ENCODE measurements around the gene PORCN.

The PORCN gene

GRCh38 chrX:48476919-48477318 lies 31.9 kb upstream of the PORCN start:
- DNase-seq (ENCODE audit: low spot score): no peak

DNA sequence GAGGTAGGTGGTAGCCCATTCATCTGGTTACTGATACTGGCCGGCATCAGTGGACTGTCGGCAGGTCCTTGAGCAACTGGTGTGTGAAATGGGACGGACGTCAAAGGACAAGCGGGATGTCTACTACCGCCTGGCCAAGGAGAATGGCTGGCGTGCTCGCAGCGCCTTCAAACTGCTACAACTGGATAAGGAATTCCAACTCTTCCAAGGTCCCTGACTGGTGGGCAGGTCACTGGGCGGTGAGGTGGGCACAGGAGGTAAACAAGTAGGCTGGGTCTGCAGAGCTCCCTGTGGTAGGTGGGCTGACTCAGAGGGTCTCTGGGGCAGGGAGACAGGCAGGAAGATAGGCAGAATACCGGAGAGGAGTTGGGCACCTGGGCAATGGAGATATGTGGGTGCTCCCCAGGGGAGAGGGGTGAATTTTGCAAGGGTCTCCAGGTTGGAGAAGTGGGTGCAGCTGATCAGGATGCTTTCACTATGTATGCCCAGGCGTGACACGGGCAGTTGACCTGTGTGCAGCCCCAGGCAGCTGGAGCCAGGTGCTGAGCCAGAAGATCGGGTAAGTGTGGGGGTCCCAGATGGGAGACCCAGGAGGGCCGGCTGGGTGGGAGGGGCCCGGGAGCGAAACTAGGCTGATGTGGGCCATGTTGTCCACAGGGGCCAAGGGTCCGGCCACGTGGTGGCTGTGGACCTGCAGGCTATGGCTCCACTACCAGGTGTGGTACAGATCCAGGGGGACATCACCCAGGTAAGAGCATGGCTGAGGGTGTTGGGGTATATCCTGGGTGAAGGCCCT lies 30.6 kb upstream of the PORCN start:
- DNase-seq (ENCODE audit: low spot score): no peak

DNA sequence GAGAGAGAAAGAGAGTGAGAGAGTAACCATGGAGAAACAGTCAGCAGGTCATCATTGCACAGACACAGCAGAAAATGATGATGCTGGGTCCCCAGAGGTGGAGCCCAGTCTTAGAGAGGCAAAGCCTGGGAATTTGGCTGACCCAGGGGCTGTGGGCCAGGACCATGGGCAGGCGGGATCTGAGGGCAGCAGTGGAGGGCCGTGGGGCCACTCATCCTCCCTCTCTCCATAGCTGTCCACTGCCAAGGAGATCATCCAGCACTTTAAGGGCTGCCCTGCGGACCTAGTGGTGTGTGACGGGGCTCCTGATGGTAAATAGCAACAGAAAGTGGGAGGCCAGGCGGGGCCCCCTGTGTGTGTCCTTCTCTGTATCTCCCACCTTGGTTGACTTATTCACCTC lies 30.0 kb upstream of the PORCN start:
- DNase-seq (ENCODE audit: low spot score): no peak

- DNase-seq (ENCODE audit: low spot score): no peak
These were observed 28.6 kb upstream of the PORCN start for GRCh38 chrX:48480142-48480541.

DNA sequence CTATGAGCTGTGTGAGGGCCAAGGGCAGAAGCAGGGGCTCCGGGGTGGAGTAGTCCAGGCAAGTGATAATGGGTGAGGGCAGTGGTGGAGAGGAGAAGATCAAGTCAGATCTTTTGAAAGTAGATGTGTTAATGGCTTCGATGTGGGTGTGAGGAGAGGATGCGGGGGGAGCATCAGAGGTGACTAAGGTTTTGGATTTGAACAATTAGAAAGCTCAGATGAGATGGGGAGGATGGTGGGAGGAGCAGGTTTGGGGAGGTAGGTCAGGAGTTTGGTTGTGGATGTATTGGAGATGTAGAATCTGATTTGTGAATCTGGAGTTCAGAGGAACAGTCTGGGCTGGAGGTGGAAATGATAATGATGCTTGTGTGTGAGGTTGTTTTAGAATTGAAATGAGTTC lies 28.2 kb upstream of the PORCN start:
- DNase-seq (ENCODE audit: low spot score): no peak

DNA sequence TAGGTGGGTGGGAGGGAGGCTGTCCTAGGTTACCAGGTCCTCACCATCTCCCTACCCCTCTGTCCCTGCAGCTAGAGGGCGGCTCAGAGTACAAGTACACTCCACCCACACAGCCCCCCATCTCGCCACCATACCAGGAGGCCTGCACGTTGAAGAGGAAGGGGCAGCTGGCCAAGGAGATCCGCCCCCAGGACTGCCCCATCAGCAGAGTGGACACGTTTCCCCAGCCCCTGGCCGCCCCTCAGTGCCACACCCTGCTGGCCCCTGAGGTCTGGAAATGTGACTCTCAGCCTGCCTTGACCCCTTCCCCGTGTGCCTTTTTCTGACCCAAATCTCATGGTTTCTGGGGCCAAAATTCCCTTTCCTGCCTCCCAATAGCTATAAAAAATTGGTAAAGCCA lies 26.3 kb upstream of the PORCN start:
- DNase-seq (ENCODE audit: low spot score): no peak

GRCh38 chrX:48487362-48487798 lies 21.4 kb upstream of the PORCN start:
- no peak for DNase-seq (ENCODE audit: low spot score)

DNA sequence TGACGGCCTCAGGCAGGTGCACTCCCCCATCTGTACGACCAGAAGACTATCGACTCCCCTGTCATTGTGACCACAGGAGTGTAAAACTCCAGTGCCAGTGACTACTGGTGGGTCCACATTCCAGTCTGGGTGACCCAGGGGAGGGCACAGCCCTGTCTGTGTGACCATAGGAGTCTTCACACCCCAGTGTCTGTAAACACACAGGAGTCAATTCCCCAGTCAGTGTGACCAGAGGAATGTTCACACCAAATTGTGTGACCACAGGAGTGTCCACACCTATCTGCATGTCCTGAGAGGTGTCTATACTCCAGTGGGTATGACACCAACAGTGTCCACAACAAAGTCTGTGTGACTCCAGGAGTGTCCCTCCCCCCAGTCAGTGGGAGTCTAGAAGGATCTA lies 20.8 kb upstream of the PORCN start:
- no peak for DNase-seq (ENCODE audit: low spot score)

DNA sequence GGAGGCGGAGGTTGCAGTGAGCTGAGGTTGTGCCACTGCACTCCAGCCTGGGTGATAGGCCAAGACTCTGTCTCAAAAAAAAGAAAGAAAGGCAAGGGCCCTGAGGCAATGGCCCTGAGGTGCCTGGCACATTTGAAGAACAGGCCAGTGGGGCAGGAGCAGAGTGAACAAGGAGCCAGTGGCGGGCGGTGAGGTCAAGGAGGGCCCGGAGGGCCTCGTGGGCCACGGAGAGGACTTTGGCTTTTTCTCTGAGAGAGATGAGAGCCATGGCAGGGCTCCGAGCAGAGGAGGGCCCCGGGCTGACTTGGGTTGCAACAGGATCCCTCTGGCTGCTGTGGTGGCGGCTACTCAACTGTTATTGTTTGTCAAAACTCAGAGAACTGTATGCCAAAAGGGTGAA lies 19.5 kb upstream of the PORCN start:
- DNase-seq (ENCODE audit: low spot score): no peak

GRCh38 chrX:48489892-48490291 lies 18.9 kb upstream of the PORCN start:
- DNase-seq (ENCODE audit: low spot score): no peak

DNA sequence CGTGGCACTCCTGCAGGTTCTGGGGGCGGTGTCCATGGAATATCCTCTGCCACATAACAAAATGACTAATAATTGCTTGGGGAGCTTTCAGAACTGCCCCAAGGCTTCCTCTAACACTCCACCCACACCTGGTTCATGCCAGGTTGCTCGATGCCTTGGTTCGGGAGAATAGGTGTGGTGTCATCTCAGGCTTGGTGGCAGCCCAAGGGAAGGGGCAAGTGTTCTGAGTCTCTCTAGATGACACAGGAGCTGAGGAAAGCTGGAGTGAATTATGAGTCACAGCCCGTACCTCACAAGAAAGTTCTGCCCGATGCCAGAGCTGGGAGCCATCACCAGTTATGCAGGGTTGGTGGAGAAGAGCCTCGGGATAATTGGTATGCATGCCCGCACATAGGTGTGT lies 18.1 kb upstream of the PORCN start:
- DNase-seq (ENCODE audit: low spot score): no peak

DNA sequence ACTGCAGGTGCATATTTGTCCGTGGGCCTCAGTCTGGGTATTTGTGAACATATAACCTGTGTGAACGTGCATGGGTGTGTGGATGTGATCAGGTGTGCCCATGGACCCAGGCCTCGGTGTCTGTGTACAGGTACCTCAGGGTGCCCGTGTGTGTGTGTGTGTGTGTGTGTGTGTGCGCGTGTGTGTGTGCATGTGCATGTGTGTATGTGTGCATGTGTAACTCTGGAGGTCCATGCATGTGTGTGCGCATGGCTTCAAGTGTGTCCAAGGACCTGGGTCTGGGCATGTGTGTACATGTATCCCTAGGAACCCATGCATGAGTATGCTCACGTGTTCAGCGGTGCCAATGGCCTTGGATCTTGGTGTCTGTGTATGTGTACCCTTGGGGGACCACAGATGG lies 17.0 kb upstream of the PORCN start:
- no peak for DNase-seq (ENCODE audit: low spot score)

GRCh38 chrX:48492293-48492910 lies 16.4 kb upstream of the PORCN start:
- DNase-seq (ENCODE audit: low spot score): peak; percentile 47

DNA sequence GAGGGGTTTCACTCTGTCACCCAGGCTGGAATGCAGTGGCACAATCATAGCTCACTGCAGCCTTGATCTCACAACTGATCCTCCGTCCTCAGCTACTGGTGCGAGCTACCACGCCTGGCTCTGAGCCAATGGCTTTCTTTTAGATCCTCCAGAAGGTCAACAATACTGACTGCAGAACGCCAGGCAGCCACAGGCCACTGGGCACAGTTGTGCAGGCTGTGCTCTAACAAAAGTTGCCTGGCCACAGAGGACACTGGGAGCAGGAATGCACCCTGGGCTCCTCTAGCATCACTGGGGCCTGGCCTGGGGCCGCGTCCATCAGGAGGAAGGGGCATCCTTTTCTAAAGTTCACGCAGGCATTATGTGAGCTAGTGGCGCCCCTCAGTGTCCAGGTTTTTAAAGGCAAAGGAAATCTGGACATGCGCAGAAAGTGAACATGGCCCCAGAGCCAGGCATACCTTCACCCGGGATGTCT lies 14.9 kb upstream of the PORCN start:
- peak; percentile 33 for DNase-seq (ENCODE audit: low spot score)

DNA sequence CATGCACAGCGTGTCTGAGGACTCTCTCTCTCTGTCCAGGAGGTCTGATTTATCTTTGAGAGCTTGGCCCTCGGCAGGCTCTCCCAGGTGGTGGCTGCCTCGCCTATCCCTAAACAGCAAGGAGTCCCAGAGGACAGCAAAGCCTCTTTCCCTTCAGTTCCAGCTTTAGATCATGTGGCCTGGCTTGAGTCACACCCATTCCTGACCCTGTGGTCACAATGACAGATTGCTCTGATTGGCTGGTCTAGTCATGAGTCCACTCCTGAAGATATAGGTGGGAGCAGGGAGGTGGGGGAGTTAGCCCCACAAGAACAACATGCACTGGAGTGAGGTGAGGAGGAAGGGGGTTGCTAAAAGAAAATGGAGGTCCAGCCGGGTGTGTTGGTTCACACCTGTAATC lies 12.1 kb upstream of the PORCN start:
- no peak for DNase-seq (ENCODE audit: low spot score)

DNA sequence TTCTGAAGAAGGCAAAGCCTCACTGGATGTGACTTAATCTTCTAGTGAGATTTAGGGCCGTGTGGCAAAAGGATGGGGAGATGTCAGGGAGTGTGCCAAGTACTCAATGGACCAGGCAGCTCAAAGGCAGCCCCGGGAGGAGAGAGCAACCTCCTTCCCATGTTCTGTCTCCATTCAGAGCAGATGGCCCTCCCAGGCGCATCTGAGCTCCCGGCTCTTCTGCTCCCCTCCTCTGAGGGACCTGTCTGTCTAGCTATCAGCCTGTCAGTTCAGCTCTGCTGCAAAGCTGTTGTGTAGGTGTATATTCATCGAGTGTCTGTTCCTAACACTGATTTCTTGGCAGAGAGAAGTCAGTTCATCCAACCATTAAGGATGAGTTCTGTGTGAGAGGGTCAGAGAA lies 10.9 kb upstream of the PORCN start:
- DNase-seq (ENCODE audit: low spot score): no peak

GRCh38 chrX:48498374-48498809 lies 10.4 kb upstream of the PORCN start:
- DNase-seq (ENCODE audit: low spot score): peak; percentile 52

GRCh38 chrX:48504261-48504660 lies 4.5 kb upstream of the PORCN start:
- DNase-seq (ENCODE audit: low spot score): no peak

DNA sequence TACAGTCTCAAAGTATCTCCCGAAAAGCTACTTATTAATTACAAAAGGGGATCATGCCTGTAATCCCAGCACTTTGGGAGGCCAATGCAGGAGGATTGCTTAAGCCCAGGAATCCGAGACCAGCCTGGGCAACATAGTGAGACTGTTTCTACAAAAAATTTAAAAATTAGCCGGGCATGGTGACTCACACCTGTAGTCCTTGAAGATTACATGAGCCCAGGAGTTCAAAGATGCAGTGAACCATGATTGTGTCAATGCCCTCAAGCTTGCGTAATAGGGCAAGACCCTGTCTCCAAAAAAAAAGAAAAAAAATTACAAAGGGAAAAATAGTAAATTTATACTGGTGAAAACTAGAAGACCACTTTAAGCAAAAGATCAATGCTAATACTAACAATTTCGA lies 3.3 kb upstream of the PORCN start:
- DNase-seq (ENCODE audit: low spot score): no peak

GRCh38 chrX:48507246-48507645 lies 1.5 kb upstream of the PORCN start:
- DNase-seq (ENCODE audit: low spot score): no peak

DNA sequence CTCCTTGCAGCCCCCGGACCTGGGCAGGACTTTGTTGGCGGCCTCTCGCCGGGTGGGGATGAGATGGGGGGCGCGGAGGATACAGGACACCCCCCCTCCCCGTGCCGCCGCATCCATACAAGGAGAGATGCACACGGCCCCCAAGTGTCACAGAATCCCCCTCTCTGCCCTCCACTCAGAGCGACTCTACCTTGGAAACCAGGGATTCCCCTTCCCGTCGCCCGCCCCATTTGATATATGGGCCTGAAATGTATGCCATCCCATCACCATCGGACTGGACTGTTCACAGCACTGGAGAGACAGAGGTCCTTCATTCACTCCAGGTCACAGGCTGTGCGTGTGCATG lies 426 bp downstream of the PORCN start:
- DNase-seq (ENCODE audit: low spot score): no peak

GRCh38 chrX:48509619-48510018 lies 827 bp downstream of the PORCN start:
- DNase-seq (ENCODE audit: low spot score): no peak

- DNase-seq (ENCODE audit: low spot score): no peak
These were observed 2.8 kb downstream of the PORCN start for GRCh38 chrX:48511560-48511959.

- DNase-seq (ENCODE audit: low spot score): no peak
These were observed 3.7 kb downstream of the PORCN start for GRCh38 chrX:48512371-48512935.
